K562 (cell line): Measurements from ENCODE around the gene TFPT. TPM values are rescaled to one million over a fixed set of nuclear protein-coding genes. Genes with fewer than 3 reads are reported as not detected.

Experiments
- ATAC-seq: fragments of 200-7000 bp; cut with Tn5 transposase; 3 replicates; pipeline ENCODE4 v1.9.1; 2020; ENCODE audit warnings: moderate library complexity
- BruUV-seq: library from RNA; stranded (reverse); fragments of 400-500 nt; replicated peaks from 2 replicates; lab custom pipeline; 2021; lab: Mats Ljungman, UMichigan
- CTCF ChIA-PET: fragments of 300-600 bp; formaldehyde crosslinking; extraction: SDS; loops from one replicate; lab custom pipeline; 2021; ENCODE audit warnings: low intra/inter-chr PET ratio; lab: Yijun Ruan, JAX
- POLR2A ChIA-PET: fragments of 300-600, 350-650 bp; sonication (Branson Sonifier 250); formaldehyde crosslinking; extraction: SDS; loops from one replicate; lab custom pipeline; 2021; ENCODE audit warnings: antibody characterized with exemption, inconsistent platforms; lab: Yijun Ruan, JAX
- DNase-seq, 4 experiments: peaks; one replicate each; pipeline versions ENCODE4 v3.0.0 to v3.0.0-alpha.2; 2011 to 2018; ENCODE audit warnings: low spot score in 3 of 4, mixed read lengths in 3 of 4; ENCODE audit errors: extremely low read depth in 1 of 4
- FAIRE-seq: peaks from 2 replicates; lab custom pipeline; 2011; peaks lifted over from hg19 to GRCh38; lab: Jason Lieb, UNC
- H2AFZ ChIP-seq: 2 replicates; pipeline ENCODE4 v1.6.0; 2011; ENCODE audit warnings: low read depth, low read length, control low read depth, inconsistent platforms
- H3K27ac ChIP-seq: fragments of 200-600 bp; 3 replicates; pipeline ENCODE4 v1.8.0; 2011; ENCODE audit warnings: low read depth, mild to moderate bottlenecking, control low read depth, inconsistent platforms, low read length, moderate library complexity, mixed read lengths; ENCODE audit errors: extremely low read depth
- H3K27me3 ChIP-seq, 2 experiments: fragments of 300-600 bp in 1 of 2; 2 replicates in 1 of 2; 3 replicates in 1 of 2; pipeline versions ENCODE4 v1.6.0 to v1.8.0; 2011; ENCODE audit warnings: inconsistent platforms in 2 of 2, low read length in 2 of 2, mild to moderate bottlenecking in 1 of 2, mixed read lengths in 1 of 2, moderate library complexity in 1 of 2; ENCODE audit not compliant: control insufficient read depth in 2 of 2, insufficient read depth in 2 of 2
- H3K36me3 ChIP-seq: fragments of 300-600 bp; 3 replicates; pipeline ENCODE4 v1.8.0; 2011; ENCODE audit warnings: mild to moderate bottlenecking, low read length, inconsistent platforms; ENCODE audit not compliant: control insufficient read depth, insufficient read depth
- H3K4me1 ChIP-seq, 2 experiments: fragments of 200-600 bp in 1 of 2; replicated peaks in 1 of 2; 2 replicates in 1 of 2; 3 replicates in 1 of 2; pipeline versions ENCODE4 v1.5.1 to v1.8.0; 2011; ENCODE audit warnings: inconsistent platforms in 2 of 2, low read length in 2 of 2, mild to moderate bottlenecking in 1 of 2, mixed read lengths in 1 of 2, moderate library complexity in 1 of 2; ENCODE audit not compliant: control insufficient read depth in 2 of 2, insufficient read depth in 2 of 2
- H3K4me2 ChIP-seq: 2 replicates; pipeline ENCODE4 v1.6.1; 2011; ENCODE audit warnings: low read length, control low read depth, inconsistent platforms, mixed read lengths; ENCODE audit not compliant: insufficient read depth
- H3K4me3 ChIP-seq: fragments of 200-600 bp; sonication (generic), shearing (Covaris generic); 2 replicates; pipeline ENCODE4 v1.5.1; 2016; ENCODE audit warnings: control low read depth, inconsistent platforms
- H3K79me2 ChIP-seq: fragments of 200-600 bp; 3 replicates; pipeline ENCODE4 v1.8.0; 2011; ENCODE audit warnings: low read length, inconsistent platforms; ENCODE audit not compliant: control insufficient read depth, insufficient read depth
- H3K9ac ChIP-seq, 2 experiments: 2 replicates each; pipeline versions ENCODE4 v1.6.0 to v1.6.1; 2011; ENCODE audit warnings: low read depth in 2 of 2, low read length in 2 of 2, control low read depth in 1 of 2, inconsistent platforms in 1 of 2, mild to moderate bottlenecking in 1 of 2, mixed read lengths in 1 of 2; ENCODE audit not compliant: insufficient read depth in 1 of 2
- H3K9me1 ChIP-seq: one replicate; pipeline ENCODE4 v1.6.0; 2011; ENCODE audit warnings: inconsistent platforms, mild to moderate bottlenecking, low read length, moderate library complexity; ENCODE audit not compliant: control insufficient read depth, insufficient read depth
- H3K9me3 ChIP-seq: replicated peaks from 2 replicates; pipeline ENCODE4 v1.5.1; 2011; ENCODE audit warnings: low read depth, low read length, inconsistent platforms; ENCODE audit not compliant: control insufficient read depth, insufficient read depth
- H4K20me1 ChIP-seq: replicated peaks from 2 replicates; pipeline ENCODE4 v1.6.1; 2011; ENCODE audit warnings: low read length, inconsistent platforms, mixed read lengths; ENCODE audit not compliant: control insufficient read depth, insufficient read depth
- CBX8 ChIP-seq: fragments of 200-600 bp; sonication (generic); IDR thresholded peaks from 2 replicates; pipeline ENCODE4 v1.6.1; 2012; ENCODE audit warnings: borderline replicate concordance, mixed run types, low read depth, mild to moderate bottlenecking, moderate library complexity, mixed read lengths, low read length, control low read depth, inconsistent platforms; ENCODE audit not compliant: poor library complexity, severe bottlenecking; ENCODE audit errors: extremely low read depth
- HDAC2 ChIP-seq: fragments of 450-650 bp; IDR thresholded peaks from 2 replicates; pipeline ENCODE4 v1.6.1; 2016; ENCODE audit warnings: mild to moderate bottlenecking
- MIER1 ChIP-seq: fragments of 450-650 bp; IDR thresholded peaks from 2 replicates; pipeline ENCODE4 v1.6.1; 2016; ENCODE audit warnings: antibody characterized with exemption, mild to moderate bottlenecking, low read depth
- POLR3A ChIP-seq: IDR thresholded peaks from 2 replicates; pipeline ENCODE4 v1.6.1; 2011; ENCODE audit warnings: borderline replicate concordance, mild to moderate bottlenecking, moderate library complexity; ENCODE audit not compliant: insufficient read length, insufficient read depth; ENCODE audit errors: extremely low read depth
- RFX1 ChIP-seq: fragments of 450-650 bp; IDR thresholded peaks from 2 replicates; pipeline ENCODE4 v1.6.1; 2016; ENCODE audit warnings: mild to moderate bottlenecking, moderate library complexity
- ZNF146 ChIP-seq: IDR thresholded peaks from one replicate; pipeline ENCODE4 v1.6.1; 2018; ENCODE audit warnings: missing compliant biosample characterization; ENCODE audit not compliant: unreplicated experiment
- WGBS: fragments of 100-300 bp; shearing (Covaris generic); methylation state at CpG from one replicate; pipeline ENCODE4 v1.1.6; 2016; ENCODE audit warnings: low coverage, mixed read lengths; ENCODE audit not compliant: insufficient coverage; ENCODE audit errors: missing lambda C conversion rate; 5-methylcytosine and 5-hydroxymethylcytosine counted together
- in situ Hi-C: fragments of 300-500 bp; cut with MboI; formaldehyde crosslinking; loops from 4 replicates; pipeline ENCODE4 v1.15.0; 2018; ENCODE audit warnings: inconsistent platforms, mixed read lengths
- intact Hi-C: fragments of 100-400 bp; cut with micrococcal nuclease; formaldehyde crosslinking; loops from 2 replicates; pipeline ENCODE4 v1.14.2; 2022
- polyA plus RNA-seq, 8 experiments: library from polyadenylated mRNA; depleted of rRNA in 4 of 8; stranded (reverse) in 5 of 8; unstranded in 3 of 8; fragments of >200 nt; fragmentation: Nextera tagmentation in 2 of 8; fragmentation: Illumina TruSeq in 1 of 8; extraction: Ambion mirVana in 2 of 8; extraction: Trizol in 1 of 8; gene quantifications; 2 replicates each; pipeline versions ENCODE4 v1.2.1 to v1.2.3, GENCODE V29; 2011 to 2014; ENCODE audit warnings: inconsistent platforms in 1 of 8, missing spikeins in 1 of 8
- total RNA-seq, 7 experiments: library from RNA; depleted of rRNA in 6 of 7; stranded (reverse); fragments of >200 nt in 6 of 7; fragmentation: Illumina TruSeq in 2 of 7; extraction: Trizol in 2 of 7; gene quantifications; 2 replicates each; pipeline versions ENCODE4 v1.2.1 to v1.2.3, GENCODE V29; 2011 to 2021; ENCODE audit warnings: low replicate concordance in 1 of 7
- TF ChIP-seq, protein P1 (sequence below): fragments of 200-800 bp; sonication (Bioruptor generic); IDR thresholded peaks from 2 replicates; pipeline ENCODE4 v1.6.1; 2016; ENCODE audit warnings: missing genetic modification characterization, missing compliant biosample characterization
- TF ChIP-seq, protein P2 (sequence below): sonication (generic); formaldehyde crosslinking; IDR thresholded peaks from 2 replicates; pipeline ENCODE4 v1.8.0; 2022; ENCODE audit warnings: mild to moderate bottlenecking, missing genetic modification reagents, borderline replicate concordance
- TF ChIP-seq, protein P3 (sequence below): fragments of 150-350 bp; conservative IDR thresholded peaks from 2 replicates; pipeline ENCODE4 v1.6.1; 2014; ENCODE audit warnings: low read length
- TF ChIP-seq, protein P4 (sequence below): sonication (generic); formaldehyde crosslinking; IDR thresholded peaks from 2 replicates; pipeline ENCODE4 v1.8.0; 2023; ENCODE audit warnings: mild to moderate bottlenecking, missing genetic modification reagents

TFPT gene
- total and polyA plus RNA-seq, 9 of the 15 experiments (the other 6 are each of a cell fraction or from before 2014, with no cell fraction given): 0.72 to 16.4 (median 9.2) TPM

DNA sequence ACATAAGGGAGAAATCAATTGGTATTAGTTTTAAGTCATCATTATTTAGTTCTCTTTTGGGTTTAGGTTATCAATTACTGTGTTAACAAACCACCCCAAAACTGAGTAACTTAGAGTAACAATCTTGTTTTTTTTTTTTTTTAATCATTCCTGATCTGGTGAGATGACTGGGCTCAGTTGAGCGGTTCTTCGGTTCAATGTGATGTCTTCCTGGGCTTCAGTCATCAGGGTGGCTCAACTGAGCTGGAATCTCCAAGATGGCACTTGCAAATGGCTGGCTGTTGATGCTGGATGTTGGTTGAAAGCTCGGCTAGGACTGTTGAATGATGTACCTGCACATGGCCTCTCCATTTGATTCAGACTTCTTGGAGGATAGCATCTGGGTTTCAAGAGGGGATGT, 31.0 kb downstream of the TFPT start:
- Histone ChIP-seq H3K27ac (no peak overlapping the region), H3K9ac (no peak overlapping the region), H3K9me1 (no peaks in the 10 kb centered on the region), H2AFZ (no peak overlapping the region), H3K9me3 (peaks cover 5% of the 10 kb centered on the region), H4K20me1 (no peaks in the 10 kb centered on the region), H3K79me2 (no peaks in the 10 kb centered on the region), H3K36me3 (no peaks in the 10 kb centered on the region), H3K27me3 (peaks cover 4 to 9% of the 10 kb centered on the region in 2 experiments; a peak in 4 of 5 replicates), H3K4me1 (no peaks in the 10 kb centered on the region), H3K4me3 (no peak overlapping the region), H3K4me2 (no peak overlapping the region)
- no peak for DNase-seq
- intact Hi-C loops (no loop called here), in situ Hi-C loops (no loop called here)
- ATAC-seq: no peak
- ChIA-PET CTCF (no interaction called here), POLR2A (no interaction called here)
- WGBS: 0% methylated on average over 3 of the region's 3 CpGs
- no peak for FAIRE-seq
- no TSS peak for BruUV-seq
- no peak for TF ChIP-seq ZNF146 (CRISPR knock-in tag)
- TF ChIP-seq, protein P1, sequence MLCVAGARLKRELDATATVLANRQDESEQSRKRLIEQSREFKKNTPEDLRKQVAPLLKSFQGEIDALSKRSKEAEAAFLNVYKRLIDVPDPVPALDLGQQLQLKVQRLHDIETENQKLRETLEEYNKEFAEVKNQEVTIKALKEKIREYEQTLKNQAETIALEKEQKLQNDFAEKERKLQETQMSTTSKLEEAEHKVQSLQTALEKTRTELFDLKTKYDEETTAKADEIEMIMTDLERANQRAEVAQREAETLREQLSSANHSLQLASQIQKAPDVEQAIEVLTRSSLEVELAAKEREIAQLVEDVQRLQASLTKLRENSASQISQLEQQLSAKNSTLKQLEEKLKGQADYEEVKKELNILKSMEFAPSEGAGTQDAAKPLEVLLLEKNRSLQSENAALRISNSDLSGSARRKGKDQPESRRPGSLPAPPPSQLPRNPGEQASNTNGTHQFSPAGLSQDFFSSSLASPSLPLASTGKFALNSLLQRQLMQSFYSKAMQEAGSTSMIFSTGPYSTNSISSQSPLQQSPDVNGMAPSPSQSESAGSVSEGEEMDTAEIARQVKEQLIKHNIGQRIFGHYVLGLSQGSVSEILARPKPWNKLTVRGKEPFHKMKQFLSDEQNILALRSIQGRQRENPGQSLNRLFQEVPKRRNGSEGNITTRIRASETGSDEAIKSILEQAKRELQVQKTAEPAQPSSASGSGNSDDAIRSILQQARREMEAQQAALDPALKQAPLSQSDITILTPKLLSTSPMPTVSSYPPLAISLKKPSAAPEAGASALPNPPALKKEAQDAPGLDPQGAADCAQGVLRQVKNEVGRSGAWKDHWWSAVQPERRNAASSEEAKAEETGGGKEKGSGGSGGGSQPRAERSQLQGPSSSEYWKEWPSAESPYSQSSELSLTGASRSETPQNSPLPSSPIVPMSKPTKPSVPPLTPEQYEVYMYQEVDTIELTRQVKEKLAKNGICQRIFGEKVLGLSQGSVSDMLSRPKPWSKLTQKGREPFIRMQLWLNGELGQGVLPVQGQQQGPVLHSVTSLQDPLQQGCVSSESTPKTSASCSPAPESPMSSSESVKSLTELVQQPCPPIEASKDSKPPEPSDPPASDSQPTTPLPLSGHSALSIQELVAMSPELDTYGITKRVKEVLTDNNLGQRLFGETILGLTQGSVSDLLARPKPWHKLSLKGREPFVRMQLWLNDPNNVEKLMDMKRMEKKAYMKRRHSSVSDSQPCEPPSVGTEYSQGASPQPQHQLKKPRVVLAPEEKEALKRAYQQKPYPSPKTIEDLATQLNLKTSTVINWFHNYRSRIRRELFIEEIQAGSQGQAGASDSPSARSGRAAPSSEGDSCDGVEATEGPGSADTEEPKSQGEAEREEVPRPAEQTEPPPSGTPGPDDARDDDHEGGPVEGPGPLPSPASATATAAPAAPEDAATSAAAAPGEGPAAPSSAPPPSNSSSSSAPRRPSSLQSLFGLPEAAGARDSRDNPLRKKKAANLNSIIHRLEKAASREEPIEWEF (CRISPR knock-in tag): no peak
- no peak for TF ChIP-seq MIER1
- TF ChIP-seq, protein P2, sequence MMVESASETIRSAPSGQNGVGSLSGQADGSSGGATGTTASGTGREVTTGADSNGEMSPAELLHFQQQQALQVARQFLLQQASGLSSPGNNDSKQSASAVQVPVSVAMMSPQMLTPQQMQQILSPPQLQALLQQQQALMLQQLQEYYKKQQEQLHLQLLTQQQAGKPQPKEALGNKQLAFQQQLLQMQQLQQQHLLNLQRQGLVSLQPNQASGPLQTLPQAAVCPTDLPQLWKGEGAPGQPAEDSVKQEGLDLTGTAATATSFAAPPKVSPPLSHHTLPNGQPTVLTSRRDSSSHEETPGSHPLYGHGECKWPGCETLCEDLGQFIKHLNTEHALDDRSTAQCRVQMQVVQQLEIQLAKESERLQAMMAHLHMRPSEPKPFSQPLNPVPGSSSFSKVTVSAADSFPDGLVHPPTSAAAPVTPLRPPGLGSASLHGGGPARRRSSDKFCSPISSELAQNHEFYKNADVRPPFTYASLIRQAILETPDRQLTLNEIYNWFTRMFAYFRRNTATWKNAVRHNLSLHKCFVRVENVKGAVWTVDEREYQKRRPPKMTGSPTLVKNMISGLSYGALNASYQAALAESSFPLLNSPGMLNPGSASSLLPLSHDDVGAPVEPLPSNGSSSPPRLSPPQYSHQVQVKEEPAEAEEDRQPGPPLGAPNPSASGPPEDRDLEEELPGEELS (CRISPR knock-in tag): no peak
- no peak for TF ChIP-seq RFX1
- TF ChIP-seq, protein P3, sequence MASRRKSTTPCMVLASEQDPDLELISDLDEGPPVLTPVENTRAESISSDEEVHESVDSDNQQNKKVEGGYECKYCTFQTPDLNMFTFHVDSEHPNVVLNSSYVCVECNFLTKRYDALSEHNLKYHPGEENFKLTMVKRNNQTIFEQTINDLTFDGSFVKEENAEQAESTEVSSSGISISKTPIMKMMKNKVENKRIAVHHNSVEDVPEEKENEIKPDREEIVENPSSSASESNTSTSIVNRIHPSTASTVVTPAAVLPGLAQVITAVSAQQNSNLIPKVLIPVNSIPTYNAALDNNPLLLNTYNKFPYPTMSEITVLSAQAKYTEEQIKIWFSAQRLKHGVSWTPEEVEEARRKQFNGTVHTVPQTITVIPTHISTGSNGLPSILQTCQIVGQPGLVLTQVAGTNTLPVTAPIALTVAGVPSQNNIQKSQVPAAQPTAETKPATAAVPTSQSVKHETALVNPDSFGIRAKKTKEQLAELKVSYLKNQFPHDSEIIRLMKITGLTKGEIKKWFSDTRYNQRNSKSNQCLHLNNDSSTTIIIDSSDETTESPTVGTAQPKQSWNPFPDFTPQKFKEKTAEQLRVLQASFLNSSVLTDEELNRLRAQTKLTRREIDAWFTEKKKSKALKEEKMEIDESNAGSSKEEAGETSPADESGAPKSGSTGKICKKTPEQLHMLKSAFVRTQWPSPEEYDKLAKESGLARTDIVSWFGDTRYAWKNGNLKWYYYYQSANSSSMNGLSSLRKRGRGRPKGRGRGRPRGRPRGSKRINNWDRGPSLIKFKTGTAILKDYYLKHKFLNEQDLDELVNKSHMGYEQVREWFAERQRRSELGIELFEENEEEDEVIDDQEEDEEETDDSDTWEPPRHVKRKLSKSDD: no peak
- TF ChIP-seq, protein P4, sequence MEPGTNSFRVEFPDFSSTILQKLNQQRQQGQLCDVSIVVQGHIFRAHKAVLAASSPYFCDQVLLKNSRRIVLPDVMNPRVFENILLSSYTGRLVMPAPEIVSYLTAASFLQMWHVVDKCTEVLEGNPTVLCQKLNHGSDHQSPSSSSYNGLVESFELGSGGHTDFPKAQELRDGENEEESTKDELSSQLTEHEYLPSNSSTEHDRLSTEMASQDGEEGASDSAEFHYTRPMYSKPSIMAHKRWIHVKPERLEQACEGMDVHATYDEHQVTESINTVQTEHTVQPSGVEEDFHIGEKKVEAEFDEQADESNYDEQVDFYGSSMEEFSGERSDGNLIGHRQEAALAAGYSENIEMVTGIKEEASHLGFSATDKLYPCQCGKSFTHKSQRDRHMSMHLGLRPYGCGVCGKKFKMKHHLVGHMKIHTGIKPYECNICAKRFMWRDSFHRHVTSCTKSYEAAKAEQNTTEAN (CRISPR knock-in tag): no peak
- TF ChIP-seq HDAC2: no peak
- TF ChIP-seq POLR3A: no peak
- TF ChIP-seq CBX8: no peak
